ENCODE results near the gene KDM6A. TPM values are rescaled to one million over a fixed set of nuclear protein-coding genes. Genes with fewer than 3 reads are reported as not detected.

Gene KDM6A
- polyA plus RNA-seq, 1 donor from 2014 or later = 25.1 TPM

GRCh38 chrX:44829832-44830231 is 43.2 kb upstream of the KDM6A start:
- no peak overlapping the region for H3K4me3 ChIP-seq (ENCODE audit: low read length)
- no peak overlapping the region for H3K4me2 ChIP-seq (ENCODE audit: low read length)
- TF ChIP-seq TAF1 (IDR thresholded peaks at IDR 0.05; ENCODE audit: low read depth) = no peak
- no peak for TF ChIP-seq MXI1 (conservative IDR thresholded peaks at IDR 0.05; ENCODE audit: poor library complexity, severe bottlenecking)
- TF ChIP-seq CTCF (IDR thresholded peaks at IDR 0.05; ENCODE audit: poor library complexity, severe bottlenecking) = no peak
- TF ChIP-seq POLR2AphosphoS5 (IDR thresholded peaks at IDR 0.05) = no peak
- TF ChIP-seq SMC3 (conservative IDR thresholded peaks at IDR 0.05; ENCODE audit: poor library complexity) = no peak
- TF ChIP-seq REST (IDR thresholded peaks at IDR 0.05; ENCODE audit: borderline replicate concordance) = no peak
- TF ChIP-seq EZH2 (IDR thresholded peaks at IDR 0.05; ENCODE audit: borderline replicate concordance, insufficient read depth, low read length, poor library complexity, severe bottlenecking) = no peak
- TF ChIP-seq EP300 (conservative IDR thresholded peaks at IDR 0.05; ENCODE audit: poor library complexity, severe bottlenecking) = no peak
- TF ChIP-seq RAD21 (conservative IDR thresholded peaks at IDR 0.05) = no peak
- H3K27me3 ChIP-seq (ENCODE audit: insufficient read depth, low read depth, low read length) = no peaks in the 10 kb centered on the region
- H3K9ac ChIP-seq (ENCODE audit: low read length) = no peak overlapping the region
- no peaks in the 10 kb centered on the region for H4K20me1 ChIP-seq (ENCODE audit: insufficient read depth)
- H3K9me3 ChIP-seq (ENCODE audit: low read length) = no peaks in the 10 kb centered on the region
- no peak overlapping the region for H3K27ac ChIP-seq (ENCODE audit: low read length)
- no peak overlapping the region for H2AFZ ChIP-seq (ENCODE audit: low read depth, low read length)
- no peaks in the 10 kb centered on the region for H3K9me2 ChIP-seq (ENCODE audit: insufficient read depth, low read length)
- no peaks in the 10 kb centered on the region for H3K79me2 ChIP-seq (replicated peaks; ENCODE audit: insufficient read depth, low read length)
- H3K36me3 ChIP-seq (ENCODE audit: insufficient read depth, low read length) = no peaks in the 10 kb centered on the region
- H3F3A ChIP-seq (ENCODE audit: insufficient read depth, low read length, poor library complexity, severe bottlenecking) = no peaks in the 10 kb centered on the region

- Histone ChIP-seq H2AFZ (ENCODE audit: low read depth, low read length) (no peak overlapping the region), H3K27ac (ENCODE audit: low read length) (no peak overlapping the region), H3K36me3 (ENCODE audit: insufficient read depth, low read length) (no peaks in the 10 kb centered on the region), H3K9ac (ENCODE audit: low read length) (no peak overlapping the region), H3K9me2 (ENCODE audit: insufficient read depth, low read length) (no peaks in the 10 kb centered on the region), H4K20me1 (ENCODE audit: insufficient read depth) (no peaks in the 10 kb centered on the region), H3F3A (ENCODE audit: insufficient read depth, low read length, poor library complexity, severe bottlenecking) (no peaks in the 10 kb centered on the region), H3K27me3 (ENCODE audit: insufficient read depth, low read depth, low read length) (no peaks in the 10 kb centered on the region), H3K79me2 (replicated peaks; ENCODE audit: insufficient read depth, low read length) (no peaks in the 10 kb centered on the region), H3K4me2 (ENCODE audit: low read length) (no peak overlapping the region), H3K4me3 (ENCODE audit: low read length) (no peak overlapping the region), H3K9me3 (ENCODE audit: low read length) (no peaks in the 10 kb centered on the region)
- TF ChIP-seq TAF1 (IDR thresholded peaks at IDR 0.05; ENCODE audit: low read depth) (no peak), REST (IDR thresholded peaks at IDR 0.05; ENCODE audit: borderline replicate concordance) (no peak), EP300 (conservative IDR thresholded peaks at IDR 0.05; ENCODE audit: poor library complexity, severe bottlenecking) (no peak), EZH2 (IDR thresholded peaks at IDR 0.05; ENCODE audit: borderline replicate concordance, insufficient read depth, low read length, poor library complexity, severe bottlenecking) (no peak), RAD21 (conservative IDR thresholded peaks at IDR 0.05) (no peak), POLR2AphosphoS5 (IDR thresholded peaks at IDR 0.05) (no peak), SMC3 (conservative IDR thresholded peaks at IDR 0.05; ENCODE audit: poor library complexity) (no peak), MXI1 (conservative IDR thresholded peaks at IDR 0.05; ENCODE audit: poor library complexity, severe bottlenecking) (no peak), CTCF (IDR thresholded peaks at IDR 0.05; ENCODE audit: poor library complexity, severe bottlenecking) (no peak)
Observed at GRCh38 chrX:44842550-44843317, 30.3 kb upstream of the KDM6A start.

All from neural cell (in vitro differentiated cells).